Left lung (tissue), 10 donors: ENCODE data around the gene ZBTB42. TPM values are rescaled to one million over a fixed set of nuclear protein-coding genes. Genes with fewer than 3 reads are reported as not detected.
A peak's percentile ranks its signal among the peaks of the same experiment; 100 is the strongest.

ENCODE experiments used
- ATAC-seq: fragments of 200-7000 bp; cut with Tn5 transposase; one replicate; pipeline ENCODE4 v1.9.1; 2020; ENCODE audit warnings: moderate library complexity
- DNase-seq, 4 donors: peaks; one replicate each; pipeline ENCODE4 v3.0.0-alpha.2; 2013 to 2020
- H3K27ac ChIP-seq, 2 donors: fragments of 200-600 bp; sonication (generic) in 1 of 2; one replicate each; pipeline versions ENCODE4 v1.5.0 to v1.8.0; 2020 to 2021
- H3K27me3 ChIP-seq, 2 donors: fragments of 200-600 bp; sonication (generic) in 1 of 2; one replicate each; pipeline versions ENCODE4 v1.5.0 to v1.8.0; 2020 to 2021
- H3K36me3 ChIP-seq, 2 donors: fragments of 200-600 bp; sonication (generic) in 1 of 2; one replicate each; pipeline versions ENCODE4 v1.5.0 to v1.8.0; 2020 to 2021
- H3K4me1 ChIP-seq, 2 donors: fragments of 200-600 bp; one replicate each; pipeline ENCODE4 v1.8.0; 2021
- H3K4me3 ChIP-seq, 2 donors: fragments of 200-600 bp; sonication (generic) in 1 of 2; one replicate each; pipeline versions ENCODE4 v1.5.0 to v1.8.0; 2020 to 2021; ENCODE audit warnings: mild to moderate bottlenecking in 1 of 2
- H3K9me3 ChIP-seq, 2 donors: fragments of 200-600 bp; sonication (generic) in 1 of 2; one replicate each; pipeline versions ENCODE4 v1.5.0 to v1.8.0; 2020 to 2021
- intact Hi-C, 2 donors: fragments of 100-400 bp; cut with DNase I; formaldehyde crosslinking; loops; one replicate each; pipeline versions ENCODE4 v1.11.2 to v1.14.2; 2022
- polyA plus RNA-seq, 6 donors: library from polyadenylated mRNA; unstranded; fragments of 120-200 nt; gene quantifications; one replicate each; pipeline ENCODE4 v1.2.1, GENCODE V29; 2013; ENCODE audit not compliant: insufficient read length in 6 of 6
- total RNA-seq, 2 donors: library from RNA; stranded (reverse); fragmentation: NEBNext Ultra II Directional; extraction: Animal tissue kit (Norgen Biotek cat#: 25700); gene quantifications; one replicate each; pipeline ENCODE4 v1.2.1, GENCODE V29; 2021
- TF ChIP-seq, protein P1 (sequence below), 2 donors: fragments of 200-600 bp; sonication (generic) in 1 of 2; IDR thresholded peaks; one replicate each; pipeline versions ENCODE4 v1.5.0 to v1.8.0; 2021; ENCODE audit warnings: antibody characterized with exemption in 2 of 2
- donor health status: DM: no; HTN: yes; CAD: no.
- donor health status: DM: no; HTN: no; CAD: no.

Gene ZBTB42
- total and polyA plus RNA-seq, 8 donors, result 5.8 to 12.1 (median 9.3) TPM

DNA sequence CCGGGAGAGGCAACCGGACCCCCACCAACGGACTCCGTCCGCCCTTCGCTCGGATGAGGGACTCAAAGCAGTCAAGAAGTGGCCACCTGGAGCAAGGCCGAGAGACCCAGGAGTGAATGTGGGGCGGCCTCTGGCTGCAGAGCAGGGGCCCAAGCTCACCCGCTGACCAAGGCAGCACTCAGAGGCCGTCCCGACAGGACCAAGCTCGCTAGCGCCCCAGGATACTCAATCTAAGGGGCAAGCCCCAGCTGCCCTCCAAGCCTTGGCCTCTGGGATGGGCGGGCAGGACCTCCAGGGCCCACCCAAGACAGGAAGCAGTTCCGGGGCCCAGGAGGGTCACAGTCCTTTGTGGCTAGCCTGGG, 6.3 kb upstream of the ZBTB42 start:
- peaks cover 0 to 30% of the 10 kb centered on the region in 2 donors for H3K36me3 ChIP-seq
- H3K4me1 ChIP-seq, result peaks cover 29 to 72% of the 10 kb centered on the region in 2 donors
- TF ChIP-seq, protein P1, sequence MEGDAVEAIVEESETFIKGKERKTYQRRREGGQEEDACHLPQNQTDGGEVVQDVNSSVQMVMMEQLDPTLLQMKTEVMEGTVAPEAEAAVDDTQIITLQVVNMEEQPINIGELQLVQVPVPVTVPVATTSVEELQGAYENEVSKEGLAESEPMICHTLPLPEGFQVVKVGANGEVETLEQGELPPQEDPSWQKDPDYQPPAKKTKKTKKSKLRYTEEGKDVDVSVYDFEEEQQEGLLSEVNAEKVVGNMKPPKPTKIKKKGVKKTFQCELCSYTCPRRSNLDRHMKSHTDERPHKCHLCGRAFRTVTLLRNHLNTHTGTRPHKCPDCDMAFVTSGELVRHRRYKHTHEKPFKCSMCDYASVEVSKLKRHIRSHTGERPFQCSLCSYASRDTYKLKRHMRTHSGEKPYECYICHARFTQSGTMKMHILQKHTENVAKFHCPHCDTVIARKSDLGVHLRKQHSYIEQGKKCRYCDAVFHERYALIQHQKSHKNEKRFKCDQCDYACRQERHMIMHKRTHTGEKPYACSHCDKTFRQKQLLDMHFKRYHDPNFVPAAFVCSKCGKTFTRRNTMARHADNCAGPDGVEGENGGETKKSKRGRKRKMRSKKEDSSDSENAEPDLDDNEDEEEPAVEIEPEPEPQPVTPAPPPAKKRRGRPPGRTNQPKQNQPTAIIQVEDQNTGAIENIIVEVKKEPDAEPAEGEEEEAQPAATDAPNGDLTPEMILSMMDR (IDR thresholded peaks at IDR 0.05), result no peak
- ATAC-seq (peak; percentile 25), DNase-seq (no peak)
- H3K9me3 ChIP-seq, result no peaks in the 10 kb centered on the region
- H3K4me3 ChIP-seq, result peak overlapping the region; percentile 73 to 86
- peak overlapping the region; percentile 79 to 81 for H3K27ac ChIP-seq
- intact Hi-C loops, result no loop called here
- H3K27me3 ChIP-seq, result no peaks in the 10 kb centered on the region

DNA sequence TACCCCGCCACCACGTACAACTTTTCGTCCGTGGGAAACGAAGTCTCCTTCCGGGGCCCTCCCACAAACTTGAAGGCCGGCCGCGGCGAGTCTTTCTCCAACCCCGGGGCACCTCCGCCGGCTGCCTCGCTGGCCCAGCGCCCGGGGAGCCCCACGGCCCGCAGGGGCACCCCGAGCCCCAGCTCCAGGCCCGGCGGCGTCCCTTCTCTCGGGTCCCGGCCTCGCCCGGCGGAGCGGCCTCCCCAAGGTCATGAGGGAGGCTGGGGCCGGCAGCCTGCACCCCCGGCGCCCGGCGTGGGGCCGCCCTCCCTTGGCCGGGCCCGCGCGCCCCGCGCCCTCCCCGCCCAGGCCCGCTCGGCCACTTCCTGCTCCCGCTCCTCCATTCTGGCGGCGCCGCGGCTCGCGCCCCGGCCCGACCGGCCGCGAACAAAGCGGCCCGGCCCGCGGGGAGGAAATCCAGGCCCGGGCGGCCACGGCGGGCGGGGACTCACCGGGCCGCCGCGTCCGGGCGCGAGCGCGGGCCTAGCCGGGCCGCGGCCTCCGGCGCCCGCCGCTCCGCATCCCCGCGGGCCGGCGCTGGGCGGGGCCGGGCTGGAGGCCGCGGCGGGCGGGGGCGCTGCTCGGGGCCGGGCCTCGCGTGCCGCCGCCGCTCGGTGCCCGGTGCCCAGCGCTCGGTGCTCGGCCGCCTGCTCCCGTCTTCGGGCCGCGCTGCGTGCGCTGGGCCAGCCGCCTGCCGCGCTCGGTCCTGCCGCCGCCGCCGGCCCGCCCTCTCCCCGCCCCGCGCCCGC, 5.7 kb upstream of the ZBTB42 start, which contains the start of gene AKT1:
Gene AKT1, minus strand, starts transcription at position 756 of the 788 bp plus-strand sequence. CDS start 3,105 bp downstream, outside the sequence.
- peaks cover 29 to 77% of the 10 kb centered on the region in 2 donors for H3K4me1 ChIP-seq
- ATAC-seq, result no peak

DNA sequence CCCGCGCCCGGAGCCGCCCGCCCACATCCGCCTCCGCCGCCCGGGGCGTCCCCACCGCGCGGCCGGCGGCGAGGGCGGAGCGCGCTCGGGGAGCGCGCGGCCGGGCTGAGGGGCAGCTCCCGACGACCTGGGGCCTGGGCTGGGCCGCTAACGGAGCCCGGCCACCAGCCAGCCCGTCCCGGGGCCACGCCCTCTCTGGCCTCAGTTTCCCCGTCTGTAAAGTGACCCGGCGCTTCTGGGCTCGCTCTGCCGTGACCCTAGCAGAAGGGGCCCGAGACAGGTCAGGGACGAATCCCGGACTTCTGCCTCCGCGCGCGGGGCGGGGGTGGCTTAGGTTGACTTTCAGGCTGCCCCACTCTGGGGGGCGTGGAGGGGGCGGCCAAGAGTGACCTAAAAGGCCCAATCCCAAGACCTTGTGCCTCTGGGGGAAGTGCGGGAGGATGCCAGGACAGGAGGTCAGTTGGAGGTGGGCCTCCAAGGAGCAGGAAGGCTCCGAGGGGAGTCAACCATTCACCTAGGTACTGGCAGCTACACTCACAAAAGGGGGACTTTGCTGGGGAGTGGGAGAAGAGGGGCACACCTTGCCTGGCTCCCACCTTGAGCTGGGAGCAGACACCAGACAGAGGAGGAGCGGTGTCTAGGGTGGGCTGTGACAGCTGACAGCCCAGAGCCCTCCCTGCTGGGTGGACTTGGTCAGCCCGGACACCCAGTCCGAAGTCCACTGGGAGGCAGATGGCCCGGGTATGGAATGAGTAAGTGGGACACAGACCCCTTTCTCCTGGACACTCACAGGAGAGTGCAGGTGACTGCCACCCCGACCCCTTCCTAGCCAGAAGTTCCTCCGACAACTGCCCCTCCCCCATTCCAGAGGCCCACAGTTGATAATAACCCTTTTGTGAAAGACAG, 4.9 kb upstream of the ZBTB42 start:
- ATAC-seq, result peak; percentile 25
- Histone ChIP-seq H3K27ac (peak overlapping the region; percentile 71), H3K4me3 (peak overlapping the region; percentile 19 to 45), H3K4me1 (peaks cover 29 to 74% of the 10 kb centered on the region in 2 donors), H3K9me3 (no peaks in the 10 kb centered on the region), H3K27me3 (peaks cover 0 to 6% of the 10 kb centered on the region in 2 donors), H3K36me3 (peaks cover 0 to 16% of the 10 kb centered on the region in 2 donors)
- intact Hi-C loops, result no loop called here
- DNase-seq, result no peak
- TF ChIP-seq, protein P1 (IDR thresholded peaks at IDR 0.05), result no peak

More for the DNA sequence above, 5.7 kb upstream of the ZBTB42 start, which contains the start of gene AKT1:
- peak within 1 kb of the TSS; percentile 73 to 86 for H3K4me3 ChIP-seq
- no peaks in the 10 kb centered on the region for H3K9me3 ChIP-seq
- peak in 1 of 4 donors; percentile 92 for DNase-seq
- peaks cover 0 to 4% of the 10 kb centered on the region in 2 donors for H3K27me3 ChIP-seq
- intact Hi-C loops, result no loop called here
- TF ChIP-seq, protein P1 (IDR thresholded peaks at IDR 0.05), result no peak
- peak within 1 kb of the TSS; percentile 79 to 81 for H3K27ac ChIP-seq
- peaks cover 0 to 25% of the 10 kb centered on the region in 2 donors for H3K36me3 ChIP-seq

DNA sequence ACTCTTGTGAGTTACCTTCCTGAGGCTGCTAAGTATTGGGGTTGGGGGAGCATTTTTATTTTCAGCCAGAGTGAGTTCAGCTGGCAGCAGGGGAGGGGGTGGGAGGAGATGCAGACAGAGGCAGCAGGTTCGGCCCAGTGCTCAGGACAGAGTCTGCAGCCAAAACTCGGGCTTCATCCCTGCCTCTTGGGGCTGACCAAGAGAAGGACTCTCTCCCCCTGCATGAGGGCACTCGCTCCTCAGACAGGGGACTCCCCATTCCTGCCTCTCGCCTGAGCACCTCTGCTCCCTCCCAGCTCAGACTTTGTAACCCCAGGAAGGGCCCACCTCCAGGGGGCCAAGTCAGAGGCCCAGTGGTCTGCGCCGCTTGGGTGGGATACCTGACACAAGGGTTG, 4.2 kb upstream of the ZBTB42 start:
- TF ChIP-seq, protein P1 (IDR thresholded peaks at IDR 0.05), result no peak
- Histone ChIP-seq H3K27ac (peak overlapping the region in 1 of 2 donors; percentile 48), H3K36me3 (peaks cover 0 to 10% of the 10 kb centered on the region in 2 donors), H3K9me3 (no peaks in the 10 kb centered on the region), H3K27me3 (peaks cover 0 to 13% of the 10 kb centered on the region in 2 donors), H3K4me3 (no peak overlapping the region), H3K4me1 (peaks cover 35 to 75% of the 10 kb centered on the region in 2 donors)
- intact Hi-C loops, result no loop called here
- ATAC-seq (no peak), DNase-seq (no peak)
